HCT116 (cell line): ENCODE measurements around the gene GARIN5B. TPM values are rescaled to one million over a fixed set of nuclear protein-coding genes. Genes with fewer than 3 reads are reported as not detected.

Experiments
- ATAC-seq: fragments of 200-7000 bp; cut with Tn5 transposase; 2 replicates; pipeline ENCODE4 v1.9.1; 2020; ENCODE audit warnings: mild to moderate bottlenecking, moderate library complexity
- BruUV-seq: library from RNA; stranded (reverse); fragments of 400-500 nt; replicated peaks from 2 replicates; lab custom pipeline; 2021; lab: Mats Ljungman, UMichigan
- CTCF ChIA-PET: fragments of 300-600 bp; sonication (Branson Sonifier 250); formaldehyde crosslinking; loops from one replicate; lab custom pipeline; 2021; ENCODE audit warnings: antibody characterized with exemption; lab: Charles Lee
- POLR2A ChIA-PET: fragments of 300-600, 350-600 bp; sonication (Branson Sonifier 250); formaldehyde crosslinking; loops from one replicate; lab custom pipeline; 2021; ENCODE audit warnings: antibody characterized with exemption; lab: Charles Lee
- RAD21 ChIA-PET, 2 experiments: fragments of 300-600 bp; sonication (Branson Sonifier 250); formaldehyde crosslinking; loops; one replicate each; lab custom pipeline; 2023; ENCODE audit warnings: low total read pairs in 2 of 2; ENCODE audit not compliant: uncharacterized antibody in 2 of 2, unreplicated experiment in 2 of 2, low non-redundant PET in 1 of 2; lab: Charles Lee
- DNase-seq: peaks from one replicate; pipeline ENCODE4 v3.0.0-alpha.2; 2010; ENCODE audit warnings: low read depth, low spot score
- H2AFZ ChIP-seq: fragments of 200-600 bp; shearing (Covaris generic), sonication (generic); 2 replicates; pipeline ENCODE4 v1.6.1; 2017; ENCODE audit warnings: low read depth, mixed run types, mixed read lengths, antibody characterized with exemption, low read length; ENCODE audit not compliant: poor library complexity, severe bottlenecking
- H3K27ac ChIP-seq: 2 replicates; pipeline ENCODE4 v1.5.1; 2012; ENCODE audit warnings: low read depth, low read length
- H3K27me3 ChIP-seq: fragments of 200-600 bp; sonication (generic); 2 replicates; pipeline ENCODE4 v1.6.1; 2016; ENCODE audit warnings: mixed run types, low read length, mixed read lengths; ENCODE audit not compliant: insufficient read depth
- H3K36me3 ChIP-seq, 2 experiments: fragments of 200-500 bp in 1 of 2; fragments of 200-600 bp in 1 of 2; sonication (Bioruptor generic) in 1 of 2; sonication (generic) in 1 of 2; 2 replicates each; pipeline versions ENCODE4 v1.5.1 to v1.6.1; 2014 to 2016; ENCODE audit warnings: low read length in 2 of 2, inconsistent platforms in 1 of 2, mixed read lengths in 1 of 2, mixed run types in 1 of 2; ENCODE audit not compliant: insufficient read depth in 2 of 2, control insufficient read depth in 1 of 2
- H3K4me1 ChIP-seq, 2 experiments: fragments of 200-600 bp in 1 of 2; sonication (generic) in 1 of 2; 2 replicates each; pipeline versions ENCODE4 v1.5.1 to v1.6.1; 2012 to 2017; ENCODE audit warnings: low read length in 2 of 2, inconsistent platforms in 1 of 2, mild to moderate bottlenecking in 1 of 2, mixed read lengths in 1 of 2, mixed run types in 1 of 2, moderate library complexity in 1 of 2; ENCODE audit not compliant: insufficient read depth in 2 of 2, control insufficient read depth in 1 of 2
- H3K4me2 ChIP-seq: fragments of 200-600 bp; sonication (generic); 2 replicates; pipeline ENCODE4 v1.6.1; 2017; ENCODE audit warnings: mixed run types, low read length, mixed read lengths
- H3K4me3 ChIP-seq, 2 experiments: fragments of 200-600 bp in 1 of 2; sonication (generic) in 1 of 2; replicated peaks in 1 of 2; 2 replicates each; pipeline ENCODE4 v1.5.1; 2011 to 2016; ENCODE audit warnings: low read length in 2 of 2, control low read depth in 1 of 2, low read depth in 1 of 2, mild to moderate bottlenecking in 1 of 2, mixed read lengths in 1 of 2, mixed run types in 1 of 2
- H3K79me2 ChIP-seq: fragments of 200-600 bp; sonication (generic); 2 replicates; pipeline ENCODE4 v1.6.1; 2017; ENCODE audit warnings: mild to moderate bottlenecking, mixed run types, low read length, moderate library complexity, mixed read lengths; ENCODE audit not compliant: insufficient read depth
- H3K9ac ChIP-seq: fragments of 200-600 bp; sonication (generic); 2 replicates; pipeline ENCODE4 v1.6.1; 2016; ENCODE audit warnings: low read length, mixed read lengths
- H3K9me2 ChIP-seq: fragments of 200-600 bp; sonication (generic), shearing (Covaris generic); 2 replicates; pipeline ENCODE4 v1.6.1; 2017; ENCODE audit warnings: mixed run types, mild to moderate bottlenecking, moderate library complexity; ENCODE audit not compliant: insufficient read depth
- H3K9me3 ChIP-seq, 2 experiments: fragments of 200-500 bp in 1 of 2; fragments of 200-600 bp in 1 of 2; sonication (Bioruptor generic) in 1 of 2; sonication (generic) in 1 of 2; 2 replicates each; pipeline ENCODE4 v1.6.1; 2014 to 2017; ENCODE audit warnings: low read length in 2 of 2, mixed read lengths in 2 of 2, inconsistent platforms in 1 of 2, low read depth in 1 of 2, mild to moderate bottlenecking in 1 of 2, mixed run types in 1 of 2, moderate library complexity in 1 of 2; ENCODE audit not compliant: control insufficient read depth in 1 of 2, insufficient read depth in 1 of 2
- H4K20me1 ChIP-seq: fragments of 200-600 bp; sonication (generic), shearing (Covaris generic); 2 replicates; pipeline ENCODE4 v1.6.1; 2017; ENCODE audit warnings: mixed run types, mild to moderate bottlenecking, moderate library complexity; ENCODE audit not compliant: insufficient read depth
- CBX3 ChIP-seq: IDR thresholded peaks from 2 replicates; pipeline ENCODE4 v1.6.1; 2012; ENCODE audit warnings: low read depth
- CEBPB ChIP-seq: IDR thresholded peaks from 2 replicates; pipeline ENCODE4 v1.6.1; 2012; ENCODE audit warnings: low read depth
- ELF1 ChIP-seq: IDR thresholded peaks from 2 replicates; pipeline ENCODE4 v1.6.1; 2012; ENCODE audit warnings: low read depth, borderline replicate concordance
- EZH2 ChIP-seq: fragments of 200-600 bp; sonication (generic); IDR thresholded peaks from 2 replicates; pipeline ENCODE4 v1.6.1; 2017; ENCODE audit warnings: antibody characterized with exemption, mixed run types
- EZH2phosphoT487 ChIP-seq: fragments of 200-600 bp; IDR thresholded peaks from 2 replicates; pipeline ENCODE4 v1.6.1; 2018; ENCODE audit warnings: antibody characterized with exemption, borderline replicate concordance
- FOSL1 ChIP-seq: IDR thresholded peaks from 2 replicates; pipeline ENCODE4 v1.6.1; 2012; ENCODE audit warnings: low read depth
- POLR2AphosphoS5 ChIP-seq: IDR thresholded peaks from 2 replicates; pipeline ENCODE4 v1.6.1; 2011; ENCODE audit warnings: mild to moderate bottlenecking, low read depth, low read length, moderate library complexity
- RAD21 ChIP-seq: IDR thresholded peaks from 2 replicates; pipeline ENCODE4 v1.6.1; 2012; ENCODE audit warnings: low read depth, mild to moderate bottlenecking
- SIN3A ChIP-seq: IDR thresholded peaks from 2 replicates; pipeline ENCODE4 v1.6.1; 2012; ENCODE audit warnings: low read depth
- TCF7L2 ChIP-seq: IDR thresholded peaks from 2 replicates; pipeline ENCODE4 v1.7.0; 2011; ENCODE audit warnings: borderline replicate concordance, inconsistent platforms; ENCODE audit not compliant: insufficient read depth, insufficient read length; ENCODE audit errors: extremely low read depth
- intact Hi-C: fragments of 100-400 bp; cut with micrococcal nuclease; formaldehyde crosslinking; loops from 2 replicates; pipeline ENCODE4 v1.10.0; 2022
- total RNA-seq: library from RNA; stranded (reverse); gene quantifications from one replicate; pipeline ENCODE4 v1.2.1, GENCODE V29; 2021; ENCODE audit not compliant: unreplicated experiment

GARIN5B gene
- total RNA-seq, 1 experiment from 2014 or later = not detected

GRCh38 chr19:55312621-55313512 lies 50.2 kb downstream of the GARIN5B start:
- no peak overlapping the region for H2AFZ ChIP-seq
- TF ChIP-seq CBX3 = no peak
- TF ChIP-seq ELF1 = no peak
- no peak for TF ChIP-seq EZH2
- no peak for TF ChIP-seq CEBPB
- no peak for TF ChIP-seq FOSL1
- TF ChIP-seq POLR2AphosphoS5 = no peak
- no peak for TF ChIP-seq RAD21
- no peak for TF ChIP-seq EZH2phosphoT487
- no peak for TF ChIP-seq SIN3A
- no peak for TF ChIP-seq TCF7L2
- TF ChIP-seq, all 23 proteins: peak for 0
- Histone ChIP-seq H3K9ac (no peak overlapping the region), H3K9me3 (no peaks in the 10 kb centered on the region), H3K36me3 (peaks cover 2 to 8% of the 10 kb centered on the region in 2 experiments; a peak in 2 of 4 replicates), H3K4me1 (no peaks in the 10 kb centered on the region), H3K27ac (no peak overlapping the region), H3K9me2 (no peaks in the 10 kb centered on the region), H3K27me3 (no peaks in the 10 kb centered on the region), H3K4me3 (no peak overlapping the region), H3K4me2 (no peak overlapping the region), H4K20me1 (no peaks in the 10 kb centered on the region), H3K79me2 (no peaks in the 10 kb centered on the region)
- intact Hi-C loops = no loop called here
- no TSS peak for BruUV-seq
- DNase-seq (no peak), ATAC-seq (peak; percentile 29; the same call in 1 of the 2 replicates)
- ChIA-PET POLR2A (interaction anchor here (0.8 kb wide), 1 partner anchor 33 kb away, joined by 3 read pairs; the partner anchor contains the start of gene HSPBP1), CTCF (interaction anchor here (0.7 to 1.7 kb wide), 2 partner anchors 12 to 105 kb away, joined by 3 to 7 read pairs; no protein-coding TSS in a partner anchor), RAD21 (interaction anchor here in 1 of 2 experiments (0.7 kb wide), 2 partner anchors 46 to 72 kb away, joined by 4 to 11 read pairs; no protein-coding TSS in a partner anchor)
